Activated naive CD4-positive, alpha-beta T cell (primary cell): Measurements from ENCODE around the gene MDM2.
"Not testable (repeated sequence)": the region's sequence is repeated elsewhere in the genome, so short reads cannot be mapped to it uniquely, and the experiment has no call there.

Experiments
- DNase-seq, 4 experiments: peaks; one replicate each; lab custom pipeline; 2025; lab: John Stamatoyannopoulos, UW

MDM2 gene

GRCh38 chr12:68806488-68807237, 1.3 kb upstream of the MDM2 start:
- no peak for DNase-seq

GRCh38 chr12:68807274-68807575, 752 bp upstream of the MDM2 start:
- DNase-seq: not testable (repeated sequence)

DNA sequence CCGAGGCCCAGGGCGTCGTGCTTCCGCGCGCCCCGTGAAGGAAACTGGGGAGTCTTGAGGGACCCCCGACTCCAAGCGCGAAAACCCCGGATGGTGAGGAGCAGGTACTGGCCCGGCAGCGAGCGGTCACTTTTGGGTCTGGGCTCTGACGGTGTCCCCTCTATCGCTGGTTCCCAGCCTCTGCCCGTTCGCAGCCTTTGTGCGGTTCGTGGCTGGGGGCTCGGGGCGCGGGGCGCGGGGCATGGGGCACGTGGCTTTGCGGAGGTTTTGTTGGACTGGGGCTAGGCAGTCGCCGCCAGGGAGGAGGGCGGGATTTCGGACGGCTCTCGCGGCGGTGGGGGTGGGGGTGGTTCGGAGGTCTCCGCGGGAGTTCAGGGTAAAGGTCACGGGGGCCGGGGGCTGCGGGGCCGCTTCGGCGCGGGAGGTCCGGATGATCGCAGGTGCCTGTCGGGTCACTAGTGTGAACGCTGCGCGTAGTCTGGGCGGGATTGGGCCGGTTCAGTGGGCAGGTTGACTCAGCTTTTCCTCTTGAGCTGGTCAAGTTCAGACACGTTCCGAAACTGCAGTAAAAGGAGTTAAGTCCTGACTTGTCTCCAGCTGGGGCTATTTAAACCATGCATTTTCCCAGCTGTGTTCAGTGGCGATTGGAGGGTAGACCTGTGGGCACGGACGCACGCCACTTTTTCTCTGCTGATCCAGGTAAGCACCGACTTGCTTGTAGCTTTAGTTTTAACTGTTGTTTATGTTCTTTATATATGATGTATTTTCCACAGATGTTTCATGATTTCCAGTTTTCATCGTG, 612 bp downstream of the MDM2 start:
- DNase-seq: peak; percentile 31 to 55 (median 40)

GRCh38 chr12:68809190-68810026, 1.4 kb downstream of the MDM2 start:
- DNase-seq: no peak

- not testable (repeated sequence) for DNase-seq
Measured at GRCh38 chr12:68810027-68810389, 2.0 kb downstream of the MDM2 start.

DNA sequence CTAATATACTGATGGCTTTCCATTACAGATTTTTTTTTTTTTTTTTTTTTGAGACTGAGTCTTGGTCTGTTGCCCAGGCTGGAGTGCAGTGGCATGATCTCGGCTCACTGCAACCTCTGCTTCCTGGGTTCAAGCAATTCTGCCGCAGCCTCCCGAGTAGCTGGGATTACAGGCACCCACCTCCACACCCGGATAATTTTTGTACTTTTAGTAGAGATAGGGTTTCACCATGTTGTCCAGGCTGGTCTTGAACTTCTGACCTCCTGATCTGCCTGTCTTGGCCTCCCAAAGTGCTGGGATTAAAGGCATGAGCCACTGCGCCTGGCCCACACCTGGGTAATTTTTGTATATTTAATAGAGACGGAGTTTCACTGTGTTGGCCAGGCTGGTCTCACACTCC, 3.6 kb downstream of the MDM2 start:
- DNase-seq: not testable (repeated sequence)

GRCh38 chr12:68812553-68813241, 4.7 kb downstream of the MDM2 start:
- DNase-seq: no peak

GRCh38 chr12:68813242-68813593, 5.2 kb downstream of the MDM2 start:
- DNase-seq: no peak

DNA sequence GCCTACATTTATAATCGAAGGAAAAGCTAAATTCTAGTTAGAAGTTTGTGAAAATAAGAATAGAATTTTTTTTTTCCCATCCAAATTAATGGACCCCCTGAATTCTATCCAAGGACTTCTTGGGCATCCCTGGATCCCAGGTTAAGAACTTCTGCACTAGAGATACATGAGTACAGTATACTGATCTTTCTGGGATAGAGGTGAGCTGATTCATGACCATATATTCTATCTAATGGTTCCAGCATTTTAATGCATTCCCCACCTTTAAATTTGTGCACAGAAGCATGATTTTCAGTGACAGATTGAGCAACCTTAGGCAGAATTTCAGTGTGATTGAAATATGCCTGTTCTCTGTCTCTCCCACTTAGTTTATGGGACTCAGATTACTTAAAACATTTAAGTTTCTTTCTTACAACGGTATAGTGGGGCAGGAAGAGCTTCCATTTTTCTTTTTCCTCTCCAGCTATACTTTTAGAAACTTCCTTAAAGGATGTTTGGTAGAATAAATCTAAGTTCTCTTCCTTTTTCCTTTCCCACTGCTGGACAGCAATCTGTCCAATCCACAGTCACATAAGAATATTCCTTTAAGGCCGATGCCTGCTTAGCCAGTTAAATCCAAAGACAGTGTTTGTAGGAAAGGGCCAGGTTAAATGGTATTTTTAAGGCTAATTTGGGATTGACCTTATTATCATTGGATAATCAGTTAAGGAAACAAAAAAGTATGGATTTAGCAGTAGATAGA, 6.7 kb downstream of the MDM2 start:
- no peak for DNase-seq

DNA sequence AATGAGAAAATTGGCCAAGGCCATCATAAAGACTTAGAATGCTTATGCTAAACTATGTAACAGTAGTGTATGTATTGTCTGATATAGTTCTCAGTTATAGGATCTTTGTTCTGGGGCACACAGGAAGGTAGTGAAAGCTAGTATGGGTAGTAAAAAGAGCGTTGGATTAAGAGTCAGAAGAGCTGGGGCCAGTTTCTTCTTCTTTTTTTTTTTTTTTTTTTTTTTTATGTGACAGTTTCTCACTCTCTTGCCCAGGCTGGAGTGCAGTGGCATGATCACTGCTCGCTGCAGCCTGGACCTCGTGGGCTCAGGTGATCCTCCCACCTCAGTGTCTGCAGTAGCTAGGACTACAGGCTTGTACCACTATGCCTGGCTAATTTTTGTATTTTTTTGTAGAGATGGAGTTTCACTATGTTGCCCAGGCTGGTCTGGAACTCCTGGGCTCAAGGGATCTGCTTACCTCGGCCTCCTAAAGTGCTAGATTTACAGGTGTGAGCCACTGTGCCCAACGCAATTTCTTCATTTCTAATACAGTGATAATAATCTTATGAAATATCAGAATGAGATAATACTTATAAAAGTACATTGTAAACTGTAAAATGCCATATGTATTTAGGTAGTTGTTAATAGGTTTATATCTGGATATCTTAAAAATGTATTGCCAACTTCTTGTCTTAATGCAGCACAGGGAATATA, 7.4 kb downstream of the MDM2 start:
- DNase-seq: no peak

- no peak for DNase-seq
Measured at GRCh38 chr12:68815928-68816800, 8.2 kb downstream of the MDM2 start.

GRCh38 chr12:68819481-68819880, 11.5 kb downstream of the MDM2 start:
- not testable (repeated sequence) for DNase-seq

- DNase-seq: no peak
Measured at GRCh38 chr12:68821357-68822188, 13.6 kb downstream of the MDM2 start.

- no peak for DNase-seq
Measured at GRCh38 chr12:68823696-68824095, 15.7 kb downstream of the MDM2 start.

GRCh38 chr12:68824131-68824530, 16.2 kb downstream of the MDM2 start:
- DNase-seq: no peak

DNA sequence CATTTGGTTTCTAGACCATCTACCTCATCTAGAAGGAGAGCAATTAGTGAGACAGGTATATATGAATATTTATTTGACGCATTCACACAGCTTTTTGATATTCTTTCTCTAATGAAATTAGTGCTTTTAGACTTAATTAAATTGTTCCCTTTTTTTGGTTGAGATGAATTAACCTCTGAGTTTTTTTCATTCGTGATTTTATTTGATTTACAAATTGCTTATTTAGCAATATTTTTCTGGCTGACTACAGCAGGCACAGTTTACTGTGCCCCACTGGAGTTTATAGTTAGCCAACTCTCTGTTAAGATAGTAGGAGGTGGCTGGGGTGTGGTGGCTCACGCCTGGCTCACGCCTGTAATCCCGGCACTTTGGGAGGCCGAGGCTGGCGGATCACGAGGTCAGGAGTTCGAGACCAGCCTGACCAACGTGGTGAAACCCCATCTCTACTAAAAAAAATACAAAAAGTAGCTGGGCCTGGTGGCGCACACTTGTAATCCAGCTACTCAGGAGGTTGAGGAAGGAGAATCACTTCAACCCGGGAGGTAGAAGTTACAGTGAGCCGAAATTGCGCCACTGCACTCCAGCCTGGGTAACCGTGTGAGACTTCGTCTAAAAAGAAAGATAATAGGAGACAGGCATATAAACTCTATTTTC, 16.7 kb downstream of the MDM2 start:
- DNase-seq: no peak

GRCh38 chr12:68825569-68826217, 17.7 kb downstream of the MDM2 start:
- no peak for DNase-seq
